HL-60/S4 treated with retinoic acid at 250 ng/mL for 4 days and 3 days (cell line): Measurements from ENCODE around the gene POLD2.

ENCODE experiments used
- in situ Hi-C: fragments of 300-500 bp; cut with MboI; formaldehyde crosslinking; loops from 2 replicates; pipeline ENCODE4 v1.7.0; 2022; ENCODE audit warnings: low sequenced_read_pairs

Gene POLD2

DNA sequence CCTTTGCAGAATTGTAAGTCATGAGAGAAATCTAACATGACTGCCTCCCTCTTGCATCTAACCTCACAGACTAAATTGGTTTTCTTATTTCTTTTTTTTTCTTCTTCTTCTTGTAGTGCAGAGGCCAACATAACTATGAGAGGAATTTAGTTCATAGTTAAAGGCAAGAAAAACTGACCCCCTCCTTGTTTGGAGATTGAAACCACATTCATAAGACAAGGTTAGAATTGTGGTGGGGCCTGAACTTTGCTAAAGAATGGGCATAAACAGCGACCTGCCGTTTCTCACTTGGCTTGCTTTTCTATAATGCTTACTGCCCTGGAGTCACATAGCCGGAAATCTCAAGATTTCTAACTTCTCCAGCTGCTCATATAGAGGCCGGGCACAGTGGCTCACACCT, 38.6 kb downstream of the POLD2 start:
- in situ Hi-C loops: no loop called here

DNA sequence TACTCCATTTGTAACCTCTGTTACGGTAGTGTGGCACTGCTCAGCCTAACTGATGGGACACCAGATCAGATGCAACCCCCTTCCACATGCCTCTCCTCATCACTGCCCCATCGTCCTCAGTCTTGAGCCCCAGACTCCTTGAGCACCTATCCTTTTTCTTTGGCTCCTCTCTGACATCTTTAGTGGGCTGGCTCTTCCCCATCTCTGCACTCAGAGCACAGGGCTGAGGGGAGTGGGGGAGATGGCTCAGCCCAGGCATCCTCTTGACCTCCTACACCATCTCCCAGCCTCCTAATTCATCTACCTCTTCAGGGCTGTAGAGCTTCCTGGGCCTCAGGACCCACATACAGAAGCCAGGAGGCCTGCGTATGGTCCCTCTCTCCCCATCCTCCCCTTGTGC, 39.6 kb downstream of the POLD2 start:
- in situ Hi-C loops: no loop called here

DNA sequence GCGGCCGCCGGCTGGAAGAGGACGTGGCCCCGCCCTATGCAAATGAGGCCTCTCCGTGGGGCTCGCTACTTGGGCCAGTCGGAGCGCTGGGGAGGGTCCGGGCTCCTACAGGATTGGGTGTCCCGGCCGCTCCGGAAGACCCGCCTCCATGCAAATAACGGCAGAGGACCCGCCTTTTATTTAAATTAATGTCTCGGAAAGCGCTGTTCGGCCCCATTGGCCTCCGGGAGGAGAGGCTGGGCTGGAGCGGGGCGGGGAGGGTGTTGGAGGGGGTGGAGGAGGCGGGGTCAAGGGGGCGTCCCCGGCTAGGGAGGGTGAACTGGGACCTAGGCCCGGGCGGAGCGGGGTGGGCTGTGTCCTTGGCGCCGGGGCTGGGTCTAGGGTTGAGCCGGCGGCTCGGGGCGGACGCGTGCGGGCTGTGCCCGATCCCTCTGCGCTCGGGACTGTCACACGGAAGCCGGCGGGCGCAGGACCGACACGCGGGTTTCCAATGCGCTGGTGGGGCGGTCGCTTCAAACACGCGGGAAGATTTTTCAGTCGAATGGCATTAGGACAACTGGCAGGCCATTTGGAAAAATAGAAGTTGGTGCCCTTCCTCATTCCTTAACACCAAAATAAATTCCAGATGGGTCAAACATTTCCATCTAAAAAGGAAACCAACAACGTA, 40.7 kb downstream of the POLD2 start:
- in situ Hi-C loops: no loop called here

DNA sequence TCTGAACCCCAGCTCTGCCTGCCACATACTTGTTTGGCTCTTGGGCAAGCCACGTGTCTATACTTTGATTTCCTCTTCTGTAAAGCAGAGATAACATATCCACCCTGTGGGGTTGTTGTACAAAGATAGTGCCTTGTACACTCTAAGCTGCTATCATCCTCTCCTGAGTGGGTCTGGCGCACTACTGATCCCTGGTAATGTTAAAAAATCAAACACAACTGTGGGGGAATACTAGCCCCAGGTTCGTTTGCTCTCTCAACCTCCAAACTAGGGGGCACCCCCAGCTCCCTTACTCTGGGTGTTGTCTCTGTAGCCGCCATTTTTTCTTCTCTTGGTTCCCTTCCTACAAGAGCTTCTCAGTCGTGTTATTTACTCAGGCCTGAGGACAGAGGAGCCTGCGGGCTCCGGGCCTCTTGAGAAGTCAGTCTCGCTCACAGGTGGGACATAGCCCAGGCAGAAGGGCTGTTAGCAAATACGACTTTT, 42.0 kb downstream of the POLD2 start:
- in situ Hi-C loops: no loop called here

DNA sequence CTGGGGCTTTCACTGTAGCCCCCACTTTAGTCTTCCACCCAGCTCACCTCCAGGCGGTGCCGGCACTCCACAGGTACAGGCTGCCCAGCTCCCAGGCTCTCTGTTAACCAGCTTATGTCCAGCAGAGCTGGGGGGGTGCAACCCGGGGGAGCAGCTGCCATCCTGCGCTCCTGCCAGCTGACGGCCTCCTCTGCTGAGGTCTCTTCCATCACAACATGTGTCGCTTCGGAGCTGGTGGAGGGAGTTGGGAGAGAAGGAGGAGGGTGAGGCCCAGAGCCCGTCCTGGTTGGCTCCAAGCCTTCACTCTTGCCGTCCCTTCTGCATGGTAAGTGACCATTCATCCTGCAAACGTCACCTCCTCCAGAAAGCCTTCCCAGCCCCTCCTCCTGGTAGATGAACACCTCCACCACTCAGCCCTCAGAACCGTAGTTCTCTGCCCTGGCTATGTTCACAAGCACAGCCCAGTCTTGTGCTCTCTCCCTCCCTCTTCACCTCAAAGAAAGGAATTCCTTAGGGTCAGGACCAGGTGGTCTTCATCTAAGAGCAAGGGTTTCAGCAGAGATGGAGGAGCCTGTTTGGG, 42.6 kb downstream of the POLD2 start:
- in situ Hi-C loops: no loop called here

DNA sequence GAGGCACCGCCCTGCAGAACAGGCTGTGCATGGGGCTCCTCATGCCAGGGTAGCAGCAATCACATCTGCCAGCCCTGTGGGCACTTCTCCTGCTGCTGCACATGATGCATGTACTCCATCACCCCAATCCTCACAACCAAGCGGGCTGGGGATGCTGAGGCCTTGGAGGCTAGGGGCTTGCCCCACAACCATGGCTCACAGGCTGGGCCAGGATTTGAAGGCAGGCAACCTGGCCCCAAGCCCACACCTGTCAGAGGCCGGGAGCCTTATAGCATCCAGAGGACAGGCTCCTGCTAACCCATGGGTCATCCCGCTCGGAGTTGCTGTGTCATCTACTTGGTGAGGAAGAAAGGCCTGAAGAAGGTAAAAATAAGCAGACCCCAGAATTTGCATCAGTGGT, 43.2 kb downstream of the POLD2 start:
- in situ Hi-C loops: no loop called here

DNA sequence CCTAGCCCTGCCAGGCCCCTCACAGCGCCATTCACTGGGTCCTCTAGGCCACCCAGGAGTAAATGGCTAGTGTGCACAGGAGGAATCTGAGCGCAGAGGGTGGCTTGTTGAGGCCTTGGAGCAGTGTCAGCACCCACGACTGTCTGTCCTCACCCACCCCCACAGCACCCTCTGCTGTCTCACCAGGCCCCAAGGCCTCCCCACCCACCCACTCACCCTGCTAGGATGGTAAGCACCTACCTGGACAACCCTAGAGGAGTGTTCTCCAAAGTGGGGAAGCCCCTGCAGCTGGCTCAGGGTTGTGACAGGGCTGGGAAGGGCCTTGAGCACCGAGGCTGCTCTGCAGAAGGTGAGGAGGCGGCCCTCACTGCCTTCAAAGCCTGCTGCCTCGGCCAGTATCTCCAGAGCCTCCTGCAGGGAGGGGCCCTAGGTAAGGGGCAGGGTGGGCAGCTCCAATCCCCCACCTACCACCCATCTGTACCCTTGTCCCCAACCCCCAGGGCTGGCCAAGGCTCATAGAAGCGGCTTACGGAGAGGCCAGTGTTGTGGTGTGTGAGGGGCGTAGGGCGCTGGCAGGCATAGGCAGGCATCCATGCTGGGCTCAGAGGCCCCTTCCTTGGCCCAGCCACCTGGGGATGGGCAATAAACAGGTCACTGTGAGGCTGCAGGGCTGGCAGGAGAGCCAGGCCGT, 43.9 kb downstream of the POLD2 start:
- in situ Hi-C loops: no loop called here

DNA sequence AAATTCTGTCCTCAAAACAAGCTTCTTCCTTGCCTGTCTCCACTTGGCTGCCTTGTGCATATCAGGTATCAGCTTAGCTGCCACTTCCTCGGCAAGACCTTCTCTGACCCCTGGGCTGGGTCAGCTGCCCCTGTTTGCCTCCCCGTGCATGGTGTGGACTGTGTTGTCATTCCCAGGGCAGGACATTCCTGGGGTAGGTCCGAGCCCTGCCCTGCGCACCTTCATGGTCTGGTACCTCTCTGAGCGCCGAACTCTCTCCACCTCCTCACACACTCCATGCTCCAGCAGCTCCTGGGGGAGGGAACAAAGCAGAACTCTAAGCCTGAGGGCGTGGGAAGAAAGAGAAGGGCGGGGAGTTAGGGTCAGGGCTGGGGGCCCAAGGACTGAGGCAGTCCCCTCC, 44.8 kb downstream of the POLD2 start:
- in situ Hi-C loops: no loop called here

DNA sequence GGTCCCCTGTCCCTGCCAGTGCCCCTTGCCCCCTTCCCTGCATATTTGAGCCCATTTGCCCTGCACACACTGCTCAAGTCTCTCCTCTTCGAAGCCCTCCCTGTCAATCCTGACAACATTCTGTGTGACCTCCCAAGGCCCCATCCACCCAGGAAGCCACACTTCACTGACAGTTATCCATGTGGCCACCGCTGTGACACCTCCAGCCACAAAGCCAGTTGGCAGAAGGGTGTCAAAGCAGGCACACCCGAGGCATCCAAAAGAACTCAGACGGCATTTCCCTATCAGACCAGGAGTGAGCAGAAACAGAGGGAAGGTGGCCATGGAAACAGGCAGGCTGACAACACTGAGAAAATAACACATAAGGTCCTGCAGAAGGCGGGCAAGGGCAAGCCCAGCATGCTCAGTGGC, 45.7 kb downstream of the POLD2 start:
- in situ Hi-C loops: no loop called here

DNA sequence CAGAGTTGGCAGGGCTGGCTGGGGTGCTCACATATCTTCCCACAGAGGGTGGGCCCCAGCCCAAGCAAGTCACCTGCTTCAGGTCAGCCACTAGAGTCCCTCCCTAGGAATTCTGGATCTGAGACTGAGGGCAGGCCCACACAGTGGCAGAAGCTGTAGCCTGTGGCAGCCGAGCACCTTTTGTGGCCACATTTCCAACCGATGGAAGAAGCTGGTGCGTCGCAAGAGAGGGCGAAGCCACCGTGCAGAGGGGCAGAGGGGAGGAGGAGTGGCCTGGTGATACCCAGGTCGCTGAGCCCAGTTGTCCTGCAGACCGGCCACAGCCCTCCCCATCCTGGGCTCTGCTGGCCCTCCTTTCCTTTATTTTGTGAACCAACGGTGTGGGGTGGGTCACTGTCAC, 46.3 kb downstream of the POLD2 start:
- in situ Hi-C loops: no loop called here

DNA sequence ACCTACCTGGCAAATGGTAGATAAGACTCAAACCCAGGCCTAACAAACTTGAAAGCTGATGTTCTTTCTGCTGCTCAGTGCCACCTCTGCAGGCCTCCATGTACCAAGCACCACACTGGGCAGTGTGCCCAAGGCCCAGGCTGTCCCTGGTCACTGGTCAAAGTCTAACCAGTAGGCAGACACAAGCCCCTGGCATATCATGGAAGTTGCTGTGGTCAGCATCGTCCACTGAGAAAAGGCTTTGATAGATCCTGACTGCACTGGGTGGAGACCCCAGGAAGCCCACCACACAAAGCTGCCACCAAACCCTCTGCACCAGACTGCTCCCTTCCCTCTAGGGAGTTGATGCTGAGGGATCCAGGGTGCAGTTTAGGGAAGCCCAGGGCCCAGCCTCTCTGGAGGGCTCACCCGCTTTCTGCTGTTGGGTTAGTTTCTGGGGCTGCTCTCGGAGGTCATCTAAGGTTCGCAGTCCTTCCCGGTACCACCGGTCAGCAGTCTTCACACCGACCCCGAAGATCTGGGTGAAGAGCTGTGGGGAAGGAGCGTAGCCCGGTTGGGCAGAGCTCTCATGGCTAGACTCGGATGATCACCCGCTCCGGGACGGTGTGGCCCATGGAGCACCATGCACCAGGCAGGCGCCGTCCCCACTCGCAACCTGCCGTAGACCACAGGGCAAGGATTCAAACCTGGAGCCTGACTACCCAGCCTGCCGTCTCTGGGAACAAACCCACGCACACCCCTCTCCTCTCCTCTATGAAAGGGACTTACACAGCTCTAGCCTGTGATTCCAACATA, 47.0 kb downstream of the POLD2 start:
- in situ Hi-C loops: no loop called here

DNA sequence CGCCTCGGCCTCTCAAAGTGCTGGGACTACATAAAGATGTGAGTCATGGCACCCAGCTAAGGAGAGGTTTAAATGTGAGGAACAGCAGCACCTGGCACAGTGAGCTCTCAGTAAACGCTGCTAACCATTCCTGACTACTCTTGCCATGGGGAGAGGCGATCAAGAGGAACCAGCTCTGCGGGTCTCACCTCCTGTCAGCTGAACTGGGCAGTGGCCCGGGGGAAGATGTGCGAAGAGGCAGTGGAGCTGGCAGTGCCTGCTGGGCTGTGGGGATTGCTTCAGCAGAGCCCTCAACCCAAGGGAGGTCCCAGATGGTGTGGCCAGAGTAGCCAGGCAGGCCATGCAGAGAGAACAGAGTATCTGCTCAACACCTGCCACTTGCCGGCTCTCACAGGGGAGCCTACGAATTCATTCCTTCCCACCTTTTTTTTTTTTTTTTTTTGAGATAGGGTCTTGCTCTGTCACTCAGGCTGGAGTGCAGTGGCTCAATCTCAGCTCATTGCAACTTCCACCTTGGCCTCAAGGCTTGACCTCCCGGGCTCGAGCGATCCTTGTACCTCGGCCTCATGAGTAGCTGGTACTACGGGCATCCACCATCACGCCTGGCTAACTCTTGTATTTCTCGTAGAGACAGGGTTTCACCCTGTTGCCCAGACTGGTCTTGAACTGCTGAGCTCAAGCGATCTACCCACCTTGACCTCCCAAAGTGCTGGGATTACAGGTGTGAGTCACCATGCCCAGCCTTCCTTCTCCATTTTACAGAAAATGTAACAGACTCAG, 47.9 kb downstream of the POLD2 start:
- in situ Hi-C loops: no loop called here

DNA sequence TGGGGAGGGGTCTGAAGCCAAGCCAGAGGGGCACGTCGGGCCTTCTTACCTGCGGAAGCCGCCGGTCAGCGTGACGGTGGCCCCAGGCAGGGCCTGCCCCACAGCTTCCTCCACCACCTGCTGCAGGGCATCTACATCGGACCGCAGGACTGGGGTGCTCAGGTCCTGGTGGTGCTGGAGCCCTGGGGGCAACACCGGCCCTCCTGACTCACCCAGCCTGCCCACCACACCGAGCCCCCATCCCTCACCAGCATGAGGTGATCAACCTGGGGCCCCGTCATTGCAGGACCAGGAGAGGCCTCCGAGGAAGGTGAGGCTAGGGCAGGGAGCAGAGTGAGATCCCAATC, 49.0 kb downstream of the POLD2 start:
- in situ Hi-C loops: no loop called here

DNA sequence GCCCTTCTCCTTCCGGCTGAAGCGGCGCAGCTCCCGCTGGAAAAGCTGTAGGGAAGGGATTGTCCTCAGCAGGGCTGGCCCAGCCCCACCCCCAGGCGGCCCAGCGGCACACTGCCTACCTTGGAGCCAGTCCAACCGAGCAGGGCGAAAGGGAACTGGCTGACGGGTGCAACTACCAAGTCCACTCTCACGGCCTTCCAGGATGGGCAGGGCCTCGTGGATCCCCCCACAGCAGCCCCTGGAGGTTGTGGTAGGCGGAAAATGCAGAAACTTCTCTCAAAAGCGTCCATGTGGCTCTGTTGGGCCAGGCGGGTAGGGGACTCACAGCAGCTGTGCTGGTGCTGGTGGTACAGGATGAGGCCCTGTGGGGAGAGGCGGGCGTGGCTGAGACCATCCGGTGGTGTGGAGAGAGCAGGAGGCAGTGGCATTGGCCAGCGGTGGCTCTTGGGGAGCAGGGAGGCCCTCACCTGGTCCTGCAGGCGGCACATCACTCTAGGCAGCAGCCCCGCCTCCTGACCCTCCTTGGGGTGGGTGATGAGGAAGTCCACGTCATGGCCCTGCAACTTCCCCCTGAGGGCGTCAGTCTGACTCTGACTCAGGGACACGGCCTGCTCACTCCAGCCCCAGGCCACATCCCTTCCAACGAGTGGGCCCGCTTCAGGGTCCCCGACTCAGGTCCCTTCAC, 49.5 kb downstream of the POLD2 start:
- in situ Hi-C loops: no loop called here

DNA sequence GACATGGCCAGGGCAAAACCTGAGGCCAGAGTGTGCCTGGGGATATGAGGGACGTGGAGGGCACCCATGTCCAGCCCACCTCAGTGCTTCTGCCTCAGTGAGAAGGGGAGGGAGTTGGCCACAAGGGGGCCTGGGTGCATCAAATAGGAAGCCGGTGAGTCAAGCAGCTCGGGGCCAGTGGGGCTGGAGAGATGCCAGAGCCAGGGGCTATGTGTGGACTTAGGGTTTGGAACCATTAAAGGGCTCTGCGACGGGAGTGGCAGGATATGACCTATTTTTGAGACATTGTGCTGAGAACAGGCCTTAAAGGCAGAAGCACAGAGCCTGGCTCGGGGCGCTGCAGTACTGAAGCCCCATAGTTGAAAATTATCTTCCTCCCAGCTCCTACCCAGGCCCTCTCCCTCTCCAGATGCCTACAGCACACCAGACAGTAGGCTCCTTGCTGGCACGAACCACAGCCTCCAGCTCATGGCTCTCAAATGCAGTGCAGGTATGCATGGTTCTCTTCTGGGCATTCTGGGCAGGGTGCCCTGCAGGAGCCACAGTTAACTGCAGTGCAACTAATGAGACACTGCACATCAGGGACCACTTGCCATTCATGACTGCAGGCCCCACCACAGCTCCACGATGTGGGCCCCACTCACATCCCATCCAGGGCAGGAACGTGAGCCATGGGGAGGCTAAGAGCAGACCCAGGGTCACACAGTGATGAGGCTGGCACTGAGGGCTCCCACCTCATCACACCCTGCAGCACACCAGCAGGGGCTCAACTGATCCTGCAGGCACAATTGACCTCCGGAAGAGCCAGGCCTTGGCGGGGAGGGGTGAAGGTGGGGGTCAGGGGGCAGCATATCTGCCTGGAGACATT, 50.8 kb downstream of the POLD2 start:
- in situ Hi-C loops: no loop called here

DNA sequence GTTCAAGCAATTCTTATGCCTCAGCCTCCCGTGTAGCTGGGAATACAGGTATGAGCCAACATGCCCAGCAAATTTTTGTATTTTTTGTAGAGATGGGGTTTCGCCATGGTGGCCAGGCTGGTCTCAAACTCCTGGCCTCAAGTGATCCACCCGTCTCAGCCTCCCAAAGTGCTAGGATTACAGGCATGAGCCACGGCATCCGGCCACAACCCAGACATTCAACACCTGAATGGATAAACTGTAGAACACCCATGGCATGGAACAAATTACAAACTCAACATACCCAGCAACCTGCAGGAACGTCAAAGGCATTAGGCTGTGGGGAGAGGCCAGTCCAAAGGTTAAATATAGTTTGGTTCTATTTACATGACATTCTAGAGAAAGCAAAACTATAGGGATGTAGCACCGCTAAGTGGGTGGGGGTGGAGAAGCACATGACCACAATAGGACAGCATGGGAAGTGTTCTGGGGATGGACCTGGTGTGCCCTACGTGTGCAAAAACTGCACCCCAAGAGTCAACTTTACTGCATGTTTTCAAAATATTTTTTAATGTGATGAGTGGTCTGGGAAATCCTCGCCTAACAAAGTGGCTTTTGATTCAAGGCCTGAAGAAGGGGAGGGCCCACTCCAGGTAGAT, 51.5 kb downstream of the POLD2 start:
- in situ Hi-C loops: no loop called here

DNA sequence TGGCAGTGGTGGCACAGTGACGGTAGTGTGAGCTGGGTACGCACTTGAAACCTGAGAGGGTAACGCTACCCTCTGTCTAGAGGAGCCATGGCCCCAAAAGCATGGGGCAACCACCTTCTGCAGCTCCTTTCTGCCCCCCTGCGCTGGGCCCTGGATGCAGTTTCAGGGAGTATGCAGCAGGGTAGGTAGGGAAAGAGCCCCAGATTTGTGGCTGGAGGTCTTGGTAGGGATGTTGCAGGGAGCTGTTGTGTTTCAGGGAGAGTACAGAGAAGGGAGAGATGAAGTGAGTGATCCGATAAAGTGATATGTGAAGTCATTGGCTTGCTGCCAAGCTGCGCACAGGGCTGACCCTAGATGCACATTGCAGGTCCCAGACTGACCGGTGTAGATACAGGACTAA, 55.3 kb downstream of the POLD2 start:
- in situ Hi-C loops: no loop called here

DNA sequence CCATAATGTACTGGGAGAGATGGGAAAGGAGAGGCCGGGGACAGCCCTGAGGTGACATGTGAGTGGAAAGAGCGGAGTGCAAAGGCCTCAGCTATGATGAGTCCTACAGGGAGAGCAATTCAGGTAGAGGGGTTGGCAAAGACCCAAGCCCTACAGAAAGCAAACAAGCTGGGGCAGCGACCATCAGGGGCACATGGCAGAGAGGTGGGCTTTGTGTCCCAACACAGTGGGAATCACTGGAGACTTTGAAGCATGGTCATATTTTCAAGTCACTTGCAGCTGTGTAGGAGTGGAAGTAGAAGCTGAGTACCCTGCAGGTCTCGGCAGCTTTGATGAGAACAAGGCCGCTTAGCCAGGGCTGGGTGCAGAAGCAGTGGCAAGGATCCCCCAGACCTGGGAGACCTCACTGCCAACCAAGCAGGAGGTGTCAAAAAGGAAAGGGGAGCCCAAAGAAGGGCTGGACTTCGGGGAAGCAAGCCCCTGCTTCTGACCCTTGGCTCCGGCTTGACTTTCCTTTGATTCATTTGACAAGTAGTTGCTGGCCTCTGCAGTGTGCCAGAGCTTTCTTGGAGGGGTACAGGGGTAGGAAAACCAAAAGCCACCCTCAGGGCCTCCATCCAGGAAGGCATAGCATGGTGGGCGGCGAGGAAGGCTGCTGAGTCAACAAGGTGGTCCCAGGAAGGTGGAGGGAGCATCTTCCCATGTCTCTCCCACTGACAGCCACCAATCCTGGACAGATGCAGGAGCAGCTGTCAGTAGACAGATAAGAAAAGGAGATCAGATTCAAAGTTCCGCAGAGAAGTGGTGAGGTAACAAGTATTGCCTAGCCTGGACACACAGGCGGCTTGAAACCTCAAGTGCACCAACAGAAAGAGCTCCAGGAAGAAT, 56.0 kb downstream of the POLD2 start:
- in situ Hi-C loops: no loop called here
